Stomach (tissue), 4 donors: Measurements from ENCODE around the gene BMP7.

ENCODE experiments used
- POLR2AphosphoS5 ChIP-seq, 3 donors: sonication (generic); formaldehyde crosslinking; IDR thresholded peaks; one replicate each; pipeline ENCODE4 v1.6.1; 2016; ENCODE audit warnings: antibody characterized with exemption in 3 of 3
- TF ChIP-seq, protein P1 (sequence below), 7 experiments: fragments of 450-650 bp in 4 of 7; fragments of 200-600 bp in 3 of 7; sonication (generic) in 3 of 7; IDR thresholded peaks; one replicate each; pipeline ENCODE4 v1.5.1; 2016 to 2019; ENCODE audit warnings: antibody characterized with exemption in 7 of 7, control low read depth in 2 of 7, mild to moderate bottlenecking in 1 of 7

DNA sequence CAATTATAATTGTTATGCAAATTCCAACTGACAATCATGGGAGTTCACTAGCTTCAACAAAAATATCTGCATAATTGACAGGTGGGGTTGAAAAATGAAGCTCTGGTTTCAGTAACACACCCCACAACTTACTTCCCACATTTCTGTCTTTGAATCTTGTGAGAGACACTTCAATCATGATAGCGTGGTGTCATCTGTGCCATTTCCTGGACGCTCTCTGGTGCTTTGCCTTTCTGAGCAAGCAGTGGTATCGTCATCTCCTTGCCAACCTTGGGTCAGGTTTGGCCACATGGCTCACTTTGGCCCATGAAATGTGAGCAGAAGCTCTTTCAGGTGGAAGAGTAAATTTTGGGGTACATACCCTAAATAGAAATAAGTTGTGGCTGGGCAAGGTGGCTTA is 10.2 kb downstream of the BMP7 start:
- TF ChIP-seq, protein P1, sequence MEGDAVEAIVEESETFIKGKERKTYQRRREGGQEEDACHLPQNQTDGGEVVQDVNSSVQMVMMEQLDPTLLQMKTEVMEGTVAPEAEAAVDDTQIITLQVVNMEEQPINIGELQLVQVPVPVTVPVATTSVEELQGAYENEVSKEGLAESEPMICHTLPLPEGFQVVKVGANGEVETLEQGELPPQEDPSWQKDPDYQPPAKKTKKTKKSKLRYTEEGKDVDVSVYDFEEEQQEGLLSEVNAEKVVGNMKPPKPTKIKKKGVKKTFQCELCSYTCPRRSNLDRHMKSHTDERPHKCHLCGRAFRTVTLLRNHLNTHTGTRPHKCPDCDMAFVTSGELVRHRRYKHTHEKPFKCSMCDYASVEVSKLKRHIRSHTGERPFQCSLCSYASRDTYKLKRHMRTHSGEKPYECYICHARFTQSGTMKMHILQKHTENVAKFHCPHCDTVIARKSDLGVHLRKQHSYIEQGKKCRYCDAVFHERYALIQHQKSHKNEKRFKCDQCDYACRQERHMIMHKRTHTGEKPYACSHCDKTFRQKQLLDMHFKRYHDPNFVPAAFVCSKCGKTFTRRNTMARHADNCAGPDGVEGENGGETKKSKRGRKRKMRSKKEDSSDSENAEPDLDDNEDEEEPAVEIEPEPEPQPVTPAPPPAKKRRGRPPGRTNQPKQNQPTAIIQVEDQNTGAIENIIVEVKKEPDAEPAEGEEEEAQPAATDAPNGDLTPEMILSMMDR (IDR thresholded peaks at IDR 0.05) = no peak
- no peak for TF ChIP-seq POLR2AphosphoS5 (IDR thresholded peaks at IDR 0.05)
